SU-DHL-6 (cell line): Measurements from ENCODE around the gene YKT6.

ENCODE experiments used
- CTCF ChIP-seq: fragments of 200-600 bp; sonication (generic); IDR thresholded peaks from one replicate; pipeline ENCODE4 v1.5.1; 2017; ENCODE audit warnings: antibody characterized with exemption, mild to moderate bottlenecking, low read length, moderate library complexity; ENCODE audit not compliant: insufficient read depth, poor library complexity, severe bottlenecking
- EZH2phosphoT487 ChIP-seq: fragments of 200-600 bp; sonication (generic), shearing (Covaris generic); conservative IDR thresholded peaks from 2 replicates; pipeline ENCODE4 v1.6.1; 2018; ENCODE audit warnings: mild to moderate bottlenecking, antibody characterized with exemption, low read length, moderate library complexity, mixed read lengths

GRCh38 chr7:44182827-44183226 lies 18.0 kb upstream of the YKT6 start:
- TF ChIP-seq CTCF (no peak), EZH2phosphoT487 (no peak)
